ENCODE measurements around the gene NKAIN2.
"Not testable (repeated sequence)": the region's sequence is repeated elsewhere in the genome, so short reads cannot be mapped to it uniquely, and the experiment has no call there.

The NKAIN2 gene

GRCh38 chr6:124714728-124715127, 911.1 kb downstream of the NKAIN2 start:
- TF ChIP-seq, protein P1, sequence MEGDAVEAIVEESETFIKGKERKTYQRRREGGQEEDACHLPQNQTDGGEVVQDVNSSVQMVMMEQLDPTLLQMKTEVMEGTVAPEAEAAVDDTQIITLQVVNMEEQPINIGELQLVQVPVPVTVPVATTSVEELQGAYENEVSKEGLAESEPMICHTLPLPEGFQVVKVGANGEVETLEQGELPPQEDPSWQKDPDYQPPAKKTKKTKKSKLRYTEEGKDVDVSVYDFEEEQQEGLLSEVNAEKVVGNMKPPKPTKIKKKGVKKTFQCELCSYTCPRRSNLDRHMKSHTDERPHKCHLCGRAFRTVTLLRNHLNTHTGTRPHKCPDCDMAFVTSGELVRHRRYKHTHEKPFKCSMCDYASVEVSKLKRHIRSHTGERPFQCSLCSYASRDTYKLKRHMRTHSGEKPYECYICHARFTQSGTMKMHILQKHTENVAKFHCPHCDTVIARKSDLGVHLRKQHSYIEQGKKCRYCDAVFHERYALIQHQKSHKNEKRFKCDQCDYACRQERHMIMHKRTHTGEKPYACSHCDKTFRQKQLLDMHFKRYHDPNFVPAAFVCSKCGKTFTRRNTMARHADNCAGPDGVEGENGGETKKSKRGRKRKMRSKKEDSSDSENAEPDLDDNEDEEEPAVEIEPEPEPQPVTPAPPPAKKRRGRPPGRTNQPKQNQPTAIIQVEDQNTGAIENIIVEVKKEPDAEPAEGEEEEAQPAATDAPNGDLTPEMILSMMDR (IDR thresholded peaks at IDR 0.05; ENCODE audit: low read depth, low read length, missing control alignments) = no peak
- no peak for DNase-seq (ENCODE audit: extremely low read depth, low read depth)
- no peak overlapping the region for H3K4me3 ChIP-seq (replicated peaks; ENCODE audit: low read depth, low read length)

DNA sequence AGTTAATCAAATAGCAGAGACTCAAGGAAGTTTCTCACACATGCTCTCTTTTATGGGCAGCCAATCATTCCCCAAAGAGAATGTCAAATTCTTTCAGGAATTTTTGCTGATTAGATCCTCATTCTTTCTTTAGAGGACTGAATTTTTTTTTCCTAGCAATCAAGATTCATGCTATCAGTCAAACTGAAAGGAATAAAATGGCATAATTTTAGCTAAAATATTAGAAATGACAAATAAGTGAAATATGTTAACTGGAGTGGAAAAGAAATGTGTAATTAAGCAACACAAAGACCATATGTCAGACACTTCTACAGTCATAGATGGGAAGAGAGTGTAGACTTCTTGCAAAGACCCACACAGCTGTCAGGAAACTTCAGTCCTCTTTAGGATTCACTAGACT, 916.2 kb downstream of the NKAIN2 start:
- DNase-seq (ENCODE audit: extremely low read depth, low read depth) = no peak
- H3K4me3 ChIP-seq (replicated peaks; ENCODE audit: low read depth, low read length) = no peak overlapping the region
- TF ChIP-seq, protein P1 (IDR thresholded peaks at IDR 0.05; ENCODE audit: low read depth, low read length, missing control alignments) = no peak

DNA sequence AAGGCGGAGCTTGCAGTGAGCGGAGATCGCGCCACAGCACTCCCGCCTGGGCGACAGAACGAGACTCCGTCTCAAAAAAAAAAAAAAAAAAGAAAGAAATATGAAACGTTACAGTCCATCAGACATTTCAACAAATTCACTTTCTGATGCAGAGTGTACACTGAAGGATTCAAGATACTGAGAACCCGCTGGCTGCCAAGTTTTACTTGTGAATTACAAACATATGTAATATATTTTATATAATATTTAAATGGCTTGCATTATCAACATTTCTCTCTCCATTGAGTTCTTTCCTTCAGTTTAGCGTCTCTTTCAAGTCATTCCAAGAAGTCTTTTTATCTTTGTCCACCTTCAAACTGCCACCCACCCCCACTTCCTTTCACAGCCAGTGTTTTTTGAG, 917.7 kb downstream of the NKAIN2 start:
- no peak for DNase-seq (ENCODE audit: extremely low read depth, low read depth)
- no peak overlapping the region for H3K4me3 ChIP-seq (replicated peaks; ENCODE audit: low read depth, low read length)
- TF ChIP-seq, protein P1 (IDR thresholded peaks at IDR 0.05; ENCODE audit: low read depth, low read length, missing control alignments) = no peak

- H3K4me3 ChIP-seq (replicated peaks; ENCODE audit: low read depth, low read length) = no peak overlapping the region
- TF ChIP-seq, protein P1 (IDR thresholded peaks at IDR 0.05; ENCODE audit: low read depth, low read length, missing control alignments) = no peak
- DNase-seq (ENCODE audit: extremely low read depth, low read depth) = no peak
Observed at GRCh38 chr6:124722141-124722878, 918.6 kb downstream of the NKAIN2 start.

DNA sequence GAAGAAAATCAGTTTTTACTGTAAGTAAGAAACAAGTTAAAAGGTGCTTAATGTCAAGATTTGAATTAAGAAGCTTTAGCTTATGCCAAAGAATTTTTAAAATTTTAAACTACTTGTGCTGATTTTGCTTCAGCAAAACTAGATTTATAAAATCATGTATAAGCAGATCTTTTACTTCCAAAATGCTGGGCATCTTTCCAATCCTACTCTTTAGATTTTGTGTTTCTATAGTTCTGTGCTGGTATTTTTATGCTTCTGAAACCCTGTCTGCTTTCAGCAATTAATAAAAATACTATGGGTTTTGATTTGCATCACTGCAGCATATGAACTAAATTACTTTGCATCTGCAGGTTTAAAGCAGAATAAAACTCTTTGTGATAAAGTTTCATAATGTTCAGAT, 920.0 kb downstream of the NKAIN2 start:
- TF ChIP-seq, protein P1 (IDR thresholded peaks at IDR 0.05; ENCODE audit: low read depth, low read length, missing control alignments) = no peak
- no peak overlapping the region for H3K4me3 ChIP-seq (replicated peaks; ENCODE audit: low read depth, low read length)
- no peak for DNase-seq (ENCODE audit: extremely low read depth, low read depth)

- not testable (repeated sequence) for DNase-seq (ENCODE audit: extremely low read depth, low read depth); H3K4me3 ChIP-seq (replicated peaks; ENCODE audit: low read depth, low read length)
Observed at GRCh38 chr6:124737804-124738203, 934.1 kb downstream of the NKAIN2 start.

GRCh38 chr6:124738482-124738881, 934.8 kb downstream of the NKAIN2 start:
- no peak overlapping the region for H3K4me3 ChIP-seq (replicated peaks; ENCODE audit: low read depth, low read length)
- TF ChIP-seq, protein P1 (IDR thresholded peaks at IDR 0.05; ENCODE audit: low read depth, low read length, missing control alignments) = no peak
- no peak for DNase-seq (ENCODE audit: extremely low read depth, low read depth)

Data from HFF-Myc (cell line).